Breast epithelium (tissue), 4 donors: ENCODE results near the gene TNFAIP8L1. TPM values are rescaled to one million over a fixed set of nuclear protein-coding genes. Genes with fewer than 3 reads are reported as not detected.

ENCODE experiments used
- DNase-seq, 2 donors: peaks; one replicate each; pipeline ENCODE4 v3.0.0-alpha.2; 2019; ENCODE audit warnings: low spot score in 2 of 2
- H3K27ac ChIP-seq, 2 donors: fragments of 200-600 bp; sonication (generic) in 1 of 2; one replicate each; pipeline ENCODE4 v1.5.1; 2016 to 2019; ENCODE audit warnings: mild to moderate bottlenecking in 1 of 2
- H3K27me3 ChIP-seq, 2 donors: fragments of 200-600 bp; sonication (generic) in 1 of 2; one replicate each; pipeline versions ENCODE4 v1.5.1 to v1.6.0; 2017 to 2019; ENCODE audit warnings: control low read depth in 1 of 2, mild to moderate bottlenecking in 1 of 2
- H3K36me3 ChIP-seq: fragments of 200-600 bp; one replicate; pipeline ENCODE4 v1.5.1; 2019
- H3K4me1 ChIP-seq, 2 donors: fragments of 200-600 bp; sonication (generic); one replicate each; pipeline ENCODE4 v1.5.1; 2016 to 2019; ENCODE audit warnings: control low read depth in 1 of 2
- H3K4me3 ChIP-seq, 3 donors: fragments of 200-600 bp; sonication (generic); 1 replicate in 2 of 3; 2 replicates in 1 of 3; pipeline ENCODE4 v1.5.1; 2016 to 2019; ENCODE audit warnings: mild to moderate bottlenecking in 3 of 3, moderate library complexity in 2 of 3
- H3K9me3 ChIP-seq, 2 donors: fragments of 200-600 bp; sonication (generic) in 1 of 2; one replicate each; pipeline ENCODE4 v1.5.1; 2016 to 2019; ENCODE audit warnings: control low read depth in 1 of 2
- CTCF ChIP-seq, 3 donors: fragments of 450-650 bp; IDR thresholded peaks; one replicate each; pipeline ENCODE4 v1.5.1; 2016 to 2017; ENCODE audit warnings: antibody characterized with exemption in 3 of 3, mild to moderate bottlenecking in 3 of 3, moderate library complexity in 3 of 3
- POLR2A ChIP-seq: fragments of 450-650 bp; IDR thresholded peaks from one replicate; pipeline ENCODE4 v1.6.1; 2016; ENCODE audit warnings: antibody characterized with exemption, mild to moderate bottlenecking, moderate library complexity
- POLR2AphosphoS5 ChIP-seq, 3 donors: sonication (generic); formaldehyde crosslinking; IDR thresholded peaks; one replicate each; pipeline ENCODE4 v1.6.1; 2017; ENCODE audit warnings: antibody characterized with exemption in 3 of 3
- intact Hi-C: fragments of 100-400 bp; cut with DNase I; formaldehyde crosslinking; loops from one replicate; pipeline ENCODE4 v1.15.1; 2023; ENCODE audit warnings: low total_unique reads
- total RNA-seq, 3 donors: library from RNA; depleted of rRNA; stranded (reverse); fragments of >200 nt; gene quantifications; one replicate each; pipeline ENCODE4 v1.1.0, GENCODE V29; 2016

TNFAIP8L1 gene
- total RNA-seq, 3 donors from 2014 or later: 1.6 to 3.6 (median 2.9) TPM

GRCh38 chr19:4652075-4652474 is 12.8 kb downstream of the TNFAIP8L1 start:
- no peak for DNase-seq
- no peaks in the 10 kb centered on the region for H3K9me3 ChIP-seq
- H3K36me3 ChIP-seq: no peaks in the 10 kb centered on the region
- no peak overlapping the region for H3K27ac ChIP-seq
- no peak overlapping the region for H3K4me3 ChIP-seq
- TF ChIP-seq POLR2A (no peak), POLR2AphosphoS5 (IDR thresholded peaks at IDR 0.05) (no peak), CTCF (IDR thresholded peaks at IDR 0.05) (no peak)
- intact Hi-C loops: loop anchor here (10.0 kb wide), 1 partner anchor 267 kb away; no protein-coding TSS in a partner anchor
- H3K4me1 ChIP-seq: no peaks in the 10 kb centered on the region
- no peaks in the 10 kb centered on the region for H3K27me3 ChIP-seq

GRCh38 chr19:4653793-4654436 is 14.6 kb downstream of the TNFAIP8L1 start:
- DNase-seq: no peak
- no peaks in the 10 kb centered on the region for H3K27me3 ChIP-seq
- no peak overlapping the region for H3K4me3 ChIP-seq
- H3K27ac ChIP-seq: no peak overlapping the region
- H3K4me1 ChIP-seq: no peaks in the 10 kb centered on the region
- peaks cover 11% of the 10 kb centered on the region for H3K36me3 ChIP-seq
- peaks cover 10% of the 10 kb centered on the region in 2 donors for H3K9me3 ChIP-seq
- intact Hi-C loops: loop anchor here (10.0 kb wide), 1 partner anchor 269 kb away; no protein-coding TSS in a partner anchor
- TF ChIP-seq POLR2A (no peak), CTCF (IDR thresholded peaks at IDR 0.05) (no peak), POLR2AphosphoS5 (IDR thresholded peaks at IDR 0.05) (no peak)

DNA sequence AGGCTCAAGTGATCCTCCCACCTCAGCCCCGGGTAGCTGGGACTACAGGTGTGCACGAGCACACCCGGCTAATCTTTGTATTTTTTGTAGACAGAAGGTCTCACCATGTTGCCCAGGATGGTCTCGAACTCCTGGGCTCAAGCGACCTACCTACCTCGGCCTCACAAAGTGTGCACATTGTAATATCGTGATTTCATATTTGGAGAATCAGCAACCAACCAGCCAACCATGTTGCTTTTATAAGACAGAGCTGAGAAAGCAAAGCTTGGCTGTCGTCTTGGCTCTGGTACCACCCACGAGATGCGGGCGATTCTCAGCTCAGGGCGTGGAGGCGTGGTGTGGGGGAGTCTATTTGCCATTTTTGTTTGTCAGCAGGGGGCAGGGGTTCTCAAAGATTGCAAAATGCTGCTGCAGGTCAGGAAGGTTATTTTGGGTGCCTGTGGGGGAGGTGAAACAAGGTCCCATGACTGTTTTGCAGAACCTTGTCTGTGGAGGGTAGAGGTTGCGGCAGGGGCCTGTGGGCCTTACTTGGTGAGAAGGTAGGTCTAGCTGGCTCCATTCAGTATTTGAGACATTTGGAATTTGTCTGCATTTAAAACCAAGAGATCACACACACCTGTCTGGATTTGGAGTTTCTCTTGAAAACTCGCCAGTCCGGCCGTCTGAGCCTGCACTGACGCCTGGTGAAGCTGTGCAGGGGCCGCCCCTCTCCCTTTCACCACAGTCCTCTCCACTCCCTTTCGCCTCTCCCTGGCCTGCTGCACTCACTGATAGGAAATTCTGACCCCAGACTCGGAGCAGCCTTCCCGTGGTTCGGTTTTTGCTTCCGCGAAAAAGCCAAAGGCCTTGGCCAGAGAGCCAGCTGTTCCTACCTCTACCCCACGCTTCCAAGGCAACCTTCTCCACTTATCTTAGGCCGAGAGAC is 15.4 kb downstream of the TNFAIP8L1 start:
- no peak for DNase-seq
- intact Hi-C loops: loop anchor here (10.0 kb wide), 1 partner anchor 270 kb away; no protein-coding TSS in a partner anchor
- no peaks in the 10 kb centered on the region for H3K4me1 ChIP-seq
- no peak overlapping the region for H3K4me3 ChIP-seq
- H3K27ac ChIP-seq: no peak overlapping the region
- TF ChIP-seq POLR2AphosphoS5 (IDR thresholded peaks at IDR 0.05) (no peak), POLR2A (no peak), CTCF (IDR thresholded peaks at IDR 0.05) (no peak)
- H3K36me3 ChIP-seq: peaks cover 14% of the 10 kb centered on the region
- peaks cover 10 to 12% of the 10 kb centered on the region in 2 donors for H3K9me3 ChIP-seq
- no peaks in the 10 kb centered on the region for H3K27me3 ChIP-seq

GRCh38 chr19:4656102-4656501 is 16.8 kb downstream of the TNFAIP8L1 start:
- intact Hi-C loops: loop anchor here (10.0 kb wide), 1 partner anchor 271 kb away; no protein-coding TSS in a partner anchor
- Histone ChIP-seq H3K36me3 (peaks cover 21% of the 10 kb centered on the region), H3K27me3 (no peaks in the 10 kb centered on the region), H3K9me3 (peaks cover 10 to 12% of the 10 kb centered on the region in 2 donors), H3K4me3 (no peak overlapping the region), H3K4me1 (no peaks in the 10 kb centered on the region), H3K27ac (no peak overlapping the region)
- no peak for DNase-seq
- TF ChIP-seq POLR2A (no peak), POLR2AphosphoS5 (IDR thresholded peaks at IDR 0.05) (no peak), CTCF (IDR thresholded peaks at IDR 0.05) (no peak)
